Naive thymus-derived CD4-positive, alpha-beta T cell (primary cell): ENCODE data around the gene PLAGL2. TPM values are rescaled to one million over a fixed set of nuclear protein-coding genes. Genes with fewer than 3 reads are reported as not detected.
A peak's percentile ranks its signal among the peaks of the same experiment; 100 is the strongest.

ENCODE experiments used
- ATAC-seq: fragments of 150-1000 bp; cut with Tn5 transposase; 2 replicates; pipeline ENCODE4 v1.10.0; 2021; ENCODE audit warnings: mild to moderate bottlenecking, moderate library complexity
- CTCF ChIA-PET: fragments of 350-600 bp; sonication (Branson Sonifier 250); formaldehyde crosslinking; loops from one replicate; lab custom pipeline; 2021; ENCODE audit warnings: antibody characterized with exemption; lab: Charles Lee
- POLR2A ChIA-PET: fragments of 350-600 bp; sonication (Branson Sonifier 250); formaldehyde crosslinking; loops from one replicate; lab custom pipeline; 2021; ENCODE audit warnings: antibody characterized with exemption, inconsistent platforms; lab: Charles Lee
- DNase-seq, 9 donors: peaks; one replicate each; pipeline versions ENCODE4 v3.0.0 to v3.0.0-alpha.2; 2020 to 2022; ENCODE audit warnings: mixed read lengths in 1 of 9
- H3K27ac ChIP-seq: one replicate; pipeline ENCODE4 v1.7.0; 2013; ENCODE audit warnings: mild to moderate bottlenecking, low read depth, low read length, moderate library complexity
- H3K27me3 ChIP-seq, 2 donors: one replicate each; pipeline ENCODE4 v1.7.0; 2013; ENCODE audit warnings: low read length in 2 of 2, mild to moderate bottlenecking in 2 of 2, moderate library complexity in 2 of 2; ENCODE audit not compliant: control insufficient read depth in 2 of 2, insufficient read depth in 2 of 2
- H3K36me3 ChIP-seq, 3 experiments: 1 replicate in 2 of 3; 2 replicates in 1 of 3; pipeline ENCODE4 v1.7.0; 2013; ENCODE audit warnings: low read length in 3 of 3, mild to moderate bottlenecking in 3 of 3, moderate library complexity in 1 of 3; ENCODE audit not compliant: insufficient read depth in 3 of 3, control insufficient read depth in 2 of 3
- H3K4me1 ChIP-seq, 2 donors: one replicate each; pipeline ENCODE4 v1.7.0; 2013; ENCODE audit warnings: low read length in 2 of 2, mild to moderate bottlenecking in 2 of 2, moderate library complexity in 1 of 2; ENCODE audit not compliant: control insufficient read depth in 2 of 2, insufficient read depth in 2 of 2
- H3K4me3 ChIP-seq: 2 replicates; pipeline ENCODE4 v1.7.0; 2013; ENCODE audit warnings: mild to moderate bottlenecking, low read length
- H3K9me3 ChIP-seq, 3 experiments: 1 replicate in 2 of 3; 2 replicates in 1 of 3; pipeline ENCODE4 v1.7.0; 2013; ENCODE audit warnings: low read length in 3 of 3; ENCODE audit not compliant: control insufficient read depth in 2 of 3
- H3K27ac Mint-ChIP-seq, 9 donors: one replicate each; pipeline ENCODE4 v1.8.0; 2020 to 2022; ENCODE audit warnings: mixed read lengths in 9 of 9, mild to moderate bottlenecking in 8 of 9, moderate library complexity in 5 of 9, inconsistent platforms in 2 of 9
- H3K27me3 Mint-ChIP-seq, 5 donors: one replicate each; pipeline ENCODE4 v1.8.0; 2021 to 2022; ENCODE audit warnings: mixed read lengths in 5 of 5, mild to moderate bottlenecking in 1 of 5
- H3K36me3 Mint-ChIP-seq, 5 donors: one replicate each; pipeline ENCODE4 v1.8.0; 2020 to 2022; ENCODE audit warnings: mixed read lengths in 5 of 5, mild to moderate bottlenecking in 3 of 5, inconsistent platforms in 1 of 5
- H3K4me1 Mint-ChIP-seq, 7 donors: one replicate each; pipeline ENCODE4 v1.8.0; 2020 to 2022; ENCODE audit warnings: mixed read lengths in 7 of 7, mild to moderate bottlenecking in 3 of 7, inconsistent platforms in 1 of 7
- H3K4me3 Mint-ChIP-seq, 10 donors: one replicate each; pipeline ENCODE4 v1.8.0; 2020 to 2022; ENCODE audit warnings: mild to moderate bottlenecking in 10 of 10, mixed read lengths in 10 of 10, moderate library complexity in 6 of 10, inconsistent platforms in 2 of 10
- H3K9me3 Mint-ChIP-seq, 11 donors: one replicate each; pipeline ENCODE4 v1.8.0; 2020 to 2022; ENCODE audit warnings: mixed read lengths in 11 of 11, mild to moderate bottlenecking in 4 of 11, inconsistent platforms in 1 of 11, moderate library complexity in 1 of 11
- intact Hi-C, 2 donors: fragments of 100-400 bp; cut with micrococcal nuclease; formaldehyde crosslinking; loops; one replicate each; pipeline ENCODE4 v1.15.1; 2023
- polyA plus RNA-seq, 2 donors: library from polyadenylated mRNA; unstranded; fragments of 300-500 nt; fragmentation: Illumina TruSeq; gene quantifications; one replicate each; pipeline ENCODE4 v1.2.3, GENCODE V29; 2021
- total RNA-seq, 6 experiments: library from RNA in 5 of 6; stranded (reverse) in 5 of 6; gene quantifications; 1 replicate in 5 of 6; 2 replicates in 1 of 6; pipeline ENCODE4 v1.2.3 and lab custom pipeline; 2021 to 2026

Gene PLAGL2
- total and polyA plus RNA-seq, 7 experiments from 2014 or later: 3.1 to 30.1 (median 16.4) TPM

- Mint-ChIP-seq H3K4me3 (no peak overlapping the region), H3K27me3 (no peaks in the 10 kb centered on the region), H3K9me3 (no peaks in the 10 kb centered on the region), H3K4me1 (peaks cover 0 to 4% (median 0%) of the 10 kb centered on the region in 7 donors), H3K27ac (no peak overlapping the region), H3K36me3 (peaks cover 8 to 39% (median 18%) of the 10 kb centered on the region in 5 donors)
- intact Hi-C loops: no loop called here
- H3K4me1 ChIP-seq: no peaks in the 10 kb centered on the region
- POLR2A ChIA-PET: no interaction called here
- H3K36me3 ChIP-seq: peaks cover 0 to 70% (median 16%) of the 10 kb centered on the region in 3 experiments
- H3K9me3 ChIP-seq: no peaks in the 10 kb centered on the region
- no peak overlapping the region for H3K27ac ChIP-seq
- no peak overlapping the region for H3K4me3 ChIP-seq
- ATAC-seq: no peak
- DNase-seq: no peak
- CTCF ChIA-PET: no interaction called here
- H3K27me3 ChIP-seq: no peaks in the 10 kb centered on the region
Observed at GRCh38 chr20:32158351-32158750, 49.2 kb downstream of the PLAGL2 start.

DNA sequence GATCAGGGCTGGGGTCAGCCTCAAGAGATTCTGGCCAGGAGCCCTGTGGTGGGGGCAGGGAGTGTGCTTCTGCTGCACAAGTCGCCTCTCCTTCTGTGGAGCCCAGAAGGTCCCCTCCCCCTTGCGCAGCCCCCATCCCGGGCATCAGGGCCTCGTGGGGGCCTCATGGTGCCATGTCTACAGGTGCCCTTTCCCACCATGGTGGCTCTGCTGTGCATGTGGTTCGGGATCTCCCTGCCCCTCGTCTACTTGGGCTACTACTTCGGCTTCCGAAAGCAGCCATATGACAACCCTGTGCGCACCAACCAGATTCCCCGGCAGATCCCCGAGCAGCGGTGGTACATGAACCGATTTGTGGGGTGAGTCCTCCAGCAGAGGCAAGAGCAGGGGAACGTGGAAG, 49.9 kb downstream of the PLAGL2 start:
- Mint-ChIP-seq H3K4me3 (no peak overlapping the region), H3K27ac (peak overlapping the region in 3 of 9 donors; percentile 11 to 68 (median 35)), H3K36me3 (peaks cover 7 to 42% (median 16%) of the 10 kb centered on the region in 5 donors), H3K4me1 (peaks cover 0 to 4% (median 0%) of the 10 kb centered on the region in 7 donors), H3K27me3 (no peaks in the 10 kb centered on the region), H3K9me3 (no peaks in the 10 kb centered on the region)
- POLR2A ChIA-PET: no interaction called here
- ATAC-seq: no peak
- H3K27ac ChIP-seq: no peak overlapping the region
- peaks cover 0 to 75% (median 16%) of the 10 kb centered on the region in 3 experiments for H3K36me3 ChIP-seq
- CTCF ChIA-PET: no interaction called here
- no peaks in the 10 kb centered on the region for H3K4me1 ChIP-seq
- no peaks in the 10 kb centered on the region for H3K9me3 ChIP-seq
- intact Hi-C loops: no loop called here
- DNase-seq: no peak
- no peak overlapping the region for H3K4me3 ChIP-seq
- no peaks in the 10 kb centered on the region for H3K27me3 ChIP-seq

DNA sequence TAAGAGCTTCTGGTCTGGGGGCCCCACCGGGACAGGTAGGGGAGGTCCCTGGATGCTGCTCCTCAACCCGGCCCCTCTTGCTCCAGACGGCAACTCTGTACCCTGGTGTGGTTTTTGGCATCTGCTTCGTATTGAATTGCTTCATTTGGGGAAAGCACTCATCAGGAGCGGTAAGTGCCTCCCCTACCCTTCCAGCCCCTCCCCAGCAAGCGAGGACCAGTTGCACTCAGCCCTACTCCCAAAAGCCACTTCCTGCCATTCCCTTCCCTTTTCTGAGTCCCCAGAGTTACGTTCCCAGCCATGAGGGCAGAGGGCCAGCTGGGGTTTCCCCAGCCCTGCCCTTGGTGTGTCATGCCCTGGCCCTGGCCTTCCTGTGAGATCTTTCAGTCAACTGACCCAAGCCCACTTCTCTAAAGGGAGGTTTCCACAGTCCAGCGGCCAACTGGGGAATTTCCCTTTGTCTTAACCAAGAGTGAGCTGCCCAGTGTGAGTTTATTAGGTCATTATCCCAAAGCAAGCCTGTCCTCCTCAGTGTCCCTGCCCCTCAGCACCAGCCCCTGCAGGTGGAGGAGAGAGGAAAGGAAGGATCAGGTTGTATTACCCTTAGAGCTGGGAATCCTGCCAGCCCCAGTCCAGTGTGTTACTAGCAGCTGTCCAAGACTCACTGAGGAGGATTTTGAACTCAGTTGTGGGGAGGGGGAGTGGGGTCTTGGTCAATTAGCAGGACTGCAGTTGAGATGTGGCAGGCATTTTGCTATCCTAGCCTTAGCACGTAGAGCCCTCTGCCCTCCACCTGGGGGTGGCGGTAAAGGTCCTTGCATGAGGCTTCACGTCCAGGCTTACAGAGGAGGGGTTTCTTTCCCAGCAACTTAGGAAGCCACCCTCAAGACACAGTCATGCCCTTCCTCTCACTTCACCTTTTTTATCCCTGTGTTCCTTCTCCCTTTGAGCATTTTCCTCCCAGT, 52.2 kb downstream of the PLAGL2 start:
- no peak overlapping the region for H3K27ac ChIP-seq
- Mint-ChIP-seq H3K27me3 (no peaks in the 10 kb centered on the region), H3K27ac (peak overlapping the region in 8 of 9 donors; percentile 8 to 69 (median 33)), H3K36me3 (peaks cover 0 to 39% (median 7%) of the 10 kb centered on the region in 5 donors), H3K4me3 (no peak overlapping the region), H3K4me1 (peaks cover 0 to 4% (median 0%) of the 10 kb centered on the region in 7 donors), H3K9me3 (no peaks in the 10 kb centered on the region)
- H3K27me3 ChIP-seq: no peaks in the 10 kb centered on the region
- H3K9me3 ChIP-seq: no peaks in the 10 kb centered on the region
- H3K4me1 ChIP-seq: no peaks in the 10 kb centered on the region
- DNase-seq (peak in 3 of 9 donors; percentile 4 to 21 (median 12)), ATAC-seq (peak; percentile 93)
- ChIA-PET POLR2A (no interaction called here), CTCF (interaction anchor here (0.6 kb wide), 1 partner anchor 394 kb away, joined by 3 read pairs; no protein-coding TSS in a partner anchor)
- H3K4me3 ChIP-seq: no peak overlapping the region
- H3K36me3 ChIP-seq: peaks cover 0 to 76% (median 10%) of the 10 kb centered on the region in 3 experiments
- intact Hi-C loops: no loop called here

GRCh38 chr20:32153771-32154170, 53.8 kb downstream of the PLAGL2 start:
- Histone ChIP-seq H3K27me3 (no peaks in the 10 kb centered on the region), H3K27ac (no peak overlapping the region), H3K4me3 (no peak overlapping the region), H3K36me3 (peaks cover 0 to 73% (median 10%) of the 10 kb centered on the region in 3 experiments), H3K9me3 (no peaks in the 10 kb centered on the region), H3K4me1 (no peaks in the 10 kb centered on the region)
- ATAC-seq: no peak
- Mint-ChIP-seq H3K27ac (no peak overlapping the region), H3K9me3 (no peaks in the 10 kb centered on the region), H3K4me3 (no peak overlapping the region), H3K4me1 (peaks cover 0 to 4% (median 0%) of the 10 kb centered on the region in 7 donors), H3K27me3 (no peaks in the 10 kb centered on the region), H3K36me3 (peaks cover 0 to 46% (median 7%) of the 10 kb centered on the region in 5 donors)
- intact Hi-C loops: no loop called here
- ChIA-PET CTCF (no interaction called here), POLR2A (no interaction called here)
- DNase-seq: no peak

GRCh38 chr20:32153156-32153665, 54.3 kb downstream of the PLAGL2 start:
- H3K36me3 ChIP-seq: peaks cover 0 to 71% (median 10%) of the 10 kb centered on the region in 3 experiments
- H3K27ac ChIP-seq: no peak overlapping the region
- no peaks in the 10 kb centered on the region for H3K4me1 ChIP-seq
- no peaks in the 10 kb centered on the region for H3K9me3 ChIP-seq
- H3K27me3 Mint-ChIP-seq: no peaks in the 10 kb centered on the region
- H3K9me3 Mint-ChIP-seq: no peaks in the 10 kb centered on the region
- intact Hi-C loops: no loop called here
- H3K4me3 Mint-ChIP-seq: no peak overlapping the region
- ChIA-PET POLR2A (no interaction called here), CTCF (no interaction called here)
- DNase-seq: no peak
- H3K4me1 Mint-ChIP-seq: peaks cover 0 to 4% (median 0%) of the 10 kb centered on the region in 7 donors
- H3K27me3 ChIP-seq: no peaks in the 10 kb centered on the region
- ATAC-seq: no peak
- H3K27ac Mint-ChIP-seq: peak overlapping the region in 1 of 9 donors; percentile 38
- H3K4me3 ChIP-seq: no peak overlapping the region
- peaks cover 0 to 44% (median 7%) of the 10 kb centered on the region in 5 donors for H3K36me3 Mint-ChIP-seq

GRCh38 chr20:32152421-32153155, 55.0 kb downstream of the PLAGL2 start:
- intact Hi-C loops: no loop called here
- ChIA-PET CTCF (no interaction called here), POLR2A (no interaction called here)
- Histone ChIP-seq H3K4me1 (no peaks in the 10 kb centered on the region), H3K27me3 (no peaks in the 10 kb centered on the region), H3K4me3 (no peak overlapping the region), H3K36me3 (peaks cover 0 to 68% (median 3%) of the 10 kb centered on the region in 3 experiments), H3K27ac (no peak overlapping the region), H3K9me3 (no peaks in the 10 kb centered on the region)
- DNase-seq (no peak), ATAC-seq (no peak)
- no peaks in the 10 kb centered on the region for H3K27me3 Mint-ChIP-seq
- H3K4me3 Mint-ChIP-seq: no peak overlapping the region
- H3K4me1 Mint-ChIP-seq: peaks cover 0 to 4% (median 0%) of the 10 kb centered on the region in 7 donors
- H3K36me3 Mint-ChIP-seq: peaks cover 0 to 41% (median 6%) of the 10 kb centered on the region in 5 donors
- H3K27ac Mint-ChIP-seq: peak overlapping the region in 3 of 9 donors; percentile 36 to 48 (median 47)
- H3K9me3 Mint-ChIP-seq: no peaks in the 10 kb centered on the region
